PC-3 (cell line): Measurements from ENCODE around the gene CMKLR1.

Experiments used
- CTCF ChIP-seq: fragments of 300-600 bp; sonication (generic); conservative IDR thresholded peaks from 2 replicates; pipeline ENCODE4 v1.5.1; 2017; ENCODE audit warnings: antibody characterized with exemption, low read depth, mild to moderate bottlenecking, low read length
- EZH2 ChIP-seq: fragments of 300-600 bp; sonication (generic); IDR thresholded peaks from one replicate; pipeline ENCODE4 v1.6.1; 2017; ENCODE audit warnings: antibody characterized with exemption, mild to moderate bottlenecking, low read length; ENCODE audit not compliant: unreplicated experiment
- EZH2phosphoT487 ChIP-seq: fragments of 300-600 bp; sonication (generic); IDR thresholded peaks from 2 replicates; pipeline ENCODE4 v1.6.1; 2018; ENCODE audit warnings: mild to moderate bottlenecking, antibody characterized with exemption, low read length, borderline replicate concordance

- TF ChIP-seq CTCF (no peak), EZH2 (no peak), EZH2phosphoT487 (no peak)
Observed at GRCh38 chr12:108267450-108267849, 71.7 kb downstream of the CMKLR1 start.
